AG09309 (cell line): ENCODE measurements around the gene CCR3.

Source experiments
- DNase-seq: peaks from one replicate; pipeline ENCODE4 v3.0.0-alpha.2; 2010; ENCODE audit warnings: low read depth
- H3K4me3 ChIP-seq: 2 replicates; pipeline ENCODE4 v1.5.1; 2011; ENCODE audit warnings: mild to moderate bottlenecking, low read depth, low read length, moderate library complexity; ENCODE audit not compliant: control insufficient read depth
- CTCF ChIP-seq: IDR thresholded peaks from 2 replicates; pipeline ENCODE4 v1.5.1; 2011; ENCODE audit warnings: mild to moderate bottlenecking, low read depth, low read length, inconsistent platforms; ENCODE audit not compliant: insufficient read depth, control insufficient read depth; ENCODE audit errors: missing control alignments

Gene CCR3

DNA sequence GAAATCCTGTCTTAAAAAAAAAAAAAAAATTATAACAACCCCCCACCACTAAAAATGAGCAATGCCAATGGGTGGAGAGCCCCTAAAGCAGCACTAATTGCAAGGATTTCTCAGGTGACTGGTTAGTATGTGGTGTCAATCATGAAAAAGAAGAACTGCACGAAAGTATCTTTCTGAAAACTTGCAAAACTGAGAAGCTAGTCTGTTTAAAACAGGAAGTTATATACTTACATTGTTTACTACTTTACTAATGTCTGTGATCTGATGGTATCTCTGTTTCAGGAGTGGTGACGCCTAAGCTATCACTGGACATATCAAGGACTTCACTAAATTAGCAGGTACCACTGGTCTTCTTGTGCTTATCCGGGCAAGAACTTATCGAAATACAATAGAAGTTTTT is at the start of gene CCR3:
Gene CCR3 (plus strand): TSS at position 341 of the 400 bp plus-strand sequence. CDS start 22,699 bp downstream, outside the sequence.
- DNase-seq: no peak
- no peak within 1 kb of the TSS for H3K4me3 ChIP-seq
- TF ChIP-seq CTCF: no peak

GRCh38 chr3:46192939-46193338 is 49.3 kb upstream of the CCR3 start:
- no peak for DNase-seq
- H3K4me3 ChIP-seq: no peak overlapping the region
- TF ChIP-seq CTCF: no peak

- DNase-seq: no peak
- TF ChIP-seq CTCF: no peak
- H3K4me3 ChIP-seq: no peak overlapping the region
Measured at GRCh38 chr3:46193436-46193835, 48.8 kb upstream of the CCR3 start.

DNA sequence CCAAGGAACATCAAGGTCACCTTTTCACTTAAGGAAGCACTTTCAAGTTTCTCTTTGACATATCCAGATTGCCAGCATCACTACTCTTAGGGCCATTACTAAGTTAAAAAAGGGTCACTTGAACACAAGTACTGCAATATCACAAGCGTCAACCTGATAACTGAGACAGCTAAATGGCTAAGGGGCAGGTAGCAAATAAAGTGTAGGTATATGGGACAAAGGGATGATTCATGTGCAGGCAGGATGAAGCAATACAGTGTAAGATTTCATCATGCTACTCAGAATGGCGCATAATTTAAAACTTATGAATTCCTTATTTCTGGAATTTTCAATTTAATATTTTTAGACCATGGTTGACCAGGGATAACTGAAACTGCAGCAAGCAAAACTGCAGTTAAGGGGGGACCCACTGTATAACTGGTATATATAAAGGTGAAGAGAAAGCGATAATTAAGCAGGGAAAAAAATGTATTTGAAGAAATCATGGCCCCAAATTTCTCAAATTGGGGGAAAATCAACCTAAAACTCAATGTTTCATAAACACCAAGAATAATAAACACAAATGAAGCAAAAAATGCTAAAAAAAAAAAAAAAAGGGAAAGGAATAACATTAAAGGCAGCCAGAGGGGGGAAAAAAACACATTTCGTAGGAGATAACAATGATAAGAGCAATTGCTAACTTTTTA is 47.2 kb upstream of the CCR3 start:
- no peak overlapping the region for H3K4me3 ChIP-seq
- no peak for TF ChIP-seq CTCF
- DNase-seq: no peak

DNA sequence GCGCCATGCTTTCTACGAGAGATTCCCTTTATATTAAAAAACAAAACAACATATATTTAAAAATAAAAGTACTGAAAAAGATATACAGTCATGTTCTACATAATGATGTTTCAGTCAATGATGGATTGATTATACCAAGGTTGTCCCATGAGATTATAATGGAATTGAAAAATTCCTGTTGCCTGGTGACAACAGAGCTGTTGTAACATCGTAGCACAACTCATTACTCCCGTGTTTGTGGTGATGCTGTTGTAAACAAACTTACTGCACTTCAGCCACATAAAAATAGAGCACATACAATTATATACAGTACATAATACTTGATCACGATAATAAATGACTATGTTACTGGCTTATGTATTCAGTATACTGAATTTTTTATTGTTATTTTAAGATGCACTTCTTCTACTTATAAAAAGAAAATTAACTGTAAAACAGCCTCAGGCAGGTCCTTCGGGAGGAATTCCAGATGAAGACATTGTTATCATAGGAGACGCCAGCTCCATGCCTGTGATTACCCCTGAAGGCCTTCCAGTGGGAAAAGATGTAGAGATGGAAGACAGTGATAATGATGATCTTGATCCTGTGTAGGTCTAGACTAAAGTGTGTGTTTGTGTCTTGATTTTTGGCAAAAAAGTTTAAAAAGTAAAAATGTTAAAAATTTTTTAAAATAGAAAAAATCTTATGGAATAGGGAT is 45.9 kb upstream of the CCR3 start:
- TF ChIP-seq CTCF: no peak
- H3K4me3 ChIP-seq: no peak overlapping the region
- DNase-seq: no peak

DNA sequence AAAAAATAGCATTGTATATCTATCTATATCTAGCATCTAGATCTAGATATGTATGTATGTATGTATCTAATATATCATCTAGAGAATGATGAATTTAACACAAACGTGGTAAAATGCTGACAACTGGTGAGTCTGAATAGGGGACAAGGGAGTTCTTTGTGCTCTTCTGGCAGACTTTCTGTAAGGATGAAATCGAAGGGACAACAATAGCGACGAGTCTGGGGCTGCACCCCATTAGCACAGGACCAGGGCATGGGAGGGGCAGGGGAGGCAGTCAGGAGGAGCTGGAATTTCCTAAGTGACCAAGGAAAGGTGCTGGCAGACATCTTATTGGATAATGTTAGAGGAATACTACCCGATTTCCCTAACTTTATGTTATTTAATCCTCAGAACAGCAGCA is 42.0 kb upstream of the CCR3 start:
- TF ChIP-seq CTCF: no peak
- no peak overlapping the region for H3K4me3 ChIP-seq
- no peak for DNase-seq
